Mesenchymal stem cell (in vitro differentiated cells and primary cell): ENCODE measurements around the gene RINT1.

Experiments used
- DNase-seq: peaks from one replicate; pipeline ENCODE4 v3.0.0-alpha.2; 2013
- H2AFZ ChIP-seq: one replicate; pipeline ENCODE4 v1.6.1; 2013; ENCODE audit warnings: low read depth, mild to moderate bottlenecking, control low read depth, inconsistent platforms, low read length, moderate library complexity
- H2AK5ac ChIP-seq: 2 replicates; pipeline ENCODE4 v1.6.1; 2013; ENCODE audit warnings: low read length, moderate library complexity, mild to moderate bottlenecking, inconsistent platforms; ENCODE audit not compliant: severe bottlenecking
- H2BK120ac ChIP-seq: one replicate; pipeline ENCODE4 v1.6.1; 2013; ENCODE audit warnings: low read depth, mild to moderate bottlenecking, inconsistent platforms, low read length, moderate library complexity
- H2BK12ac ChIP-seq, 2 experiments: one replicate each; pipeline ENCODE4 v1.6.1; 2013; ENCODE audit warnings: inconsistent platforms in 2 of 2, low read length in 2 of 2, mild to moderate bottlenecking in 2 of 2, moderate library complexity in 2 of 2, control low read depth in 1 of 2
- H2BK15ac ChIP-seq: one replicate; pipeline ENCODE4 v1.6.1; 2013; ENCODE audit warnings: mild to moderate bottlenecking, low read depth, inconsistent platforms; ENCODE audit not compliant: poor library complexity, severe bottlenecking
- H2BK5ac ChIP-seq: 2 replicates; pipeline ENCODE4 v1.6.1; 2013; ENCODE audit warnings: low read depth, mild to moderate bottlenecking, low read length, control low read depth, inconsistent platforms; ENCODE audit not compliant: poor library complexity, severe bottlenecking
- H3K14ac ChIP-seq, 2 experiments: one replicate each; pipeline ENCODE4 v1.6.1; 2013; ENCODE audit warnings: inconsistent platforms in 2 of 2, low read length in 2 of 2, control low read depth in 1 of 2, mild to moderate bottlenecking in 1 of 2, moderate library complexity in 1 of 2
- H3K18ac ChIP-seq, 2 experiments: one replicate each; pipeline ENCODE4 v1.6.1; 2013; ENCODE audit warnings: inconsistent platforms in 2 of 2, low read length in 2 of 2, control low read depth in 1 of 2, low read depth in 1 of 2, mild to moderate bottlenecking in 1 of 2
- H3K23ac ChIP-seq, 2 experiments: one replicate each; pipeline ENCODE4 v1.6.1; 2013; ENCODE audit warnings: inconsistent platforms in 2 of 2, low read length in 2 of 2, mild to moderate bottlenecking in 2 of 2, moderate library complexity in 2 of 2, control low read depth in 1 of 2
- H3K27ac ChIP-seq: 2 replicates; pipeline ENCODE4 v1.5.1; 2013; ENCODE audit warnings: mild to moderate bottlenecking, moderate library complexity, low read length, control low read depth, inconsistent platforms; ENCODE audit not compliant: poor library complexity, severe bottlenecking
- H3K27me3 ChIP-seq, 2 experiments: 2 replicates each; pipeline versions ENCODE4 v1.6.1 to v1.7.0; 2013; ENCODE audit warnings: low read length in 2 of 2, mild to moderate bottlenecking in 2 of 2, moderate library complexity in 2 of 2, control low read depth in 1 of 2, inconsistent platforms in 1 of 2; ENCODE audit not compliant: control insufficient read depth in 1 of 2, insufficient read depth in 1 of 2
- H3K36me3 ChIP-seq, 2 experiments: 2 replicates each; pipeline versions ENCODE4 v1.6.1 to v1.7.0; 2013; ENCODE audit warnings: low read length in 2 of 2, control low read depth in 1 of 2, inconsistent platforms in 1 of 2, low read depth in 1 of 2, mild to moderate bottlenecking in 1 of 2; ENCODE audit not compliant: insufficient read depth in 2 of 2, control insufficient read depth in 1 of 2
- H3K4ac ChIP-seq, 2 experiments: one replicate each; pipeline ENCODE4 v1.6.1; 2013; ENCODE audit warnings: inconsistent platforms in 2 of 2, low read length in 2 of 2, mild to moderate bottlenecking in 2 of 2, moderate library complexity in 2 of 2, control low read depth in 1 of 2, low read depth in 1 of 2
- H3K4me1 ChIP-seq: 2 replicates; pipeline ENCODE4 v1.6.1; 2013; ENCODE audit warnings: low read depth, low read length, control low read depth; ENCODE audit not compliant: control insufficient read depth, insufficient read depth
- H3K4me2 ChIP-seq: 2 replicates; pipeline ENCODE4 v1.6.1; 2013; ENCODE audit warnings: low read length, mild to moderate bottlenecking, inconsistent platforms; ENCODE audit not compliant: poor library complexity, severe bottlenecking
- H3K4me3 ChIP-seq, 2 experiments: 2 replicates each; pipeline versions ENCODE4 v1.5.1 to v1.7.0; 2013; ENCODE audit warnings: low read length in 2 of 2, mild to moderate bottlenecking in 2 of 2, control low read depth in 1 of 2, low read depth in 1 of 2; ENCODE audit not compliant: insufficient read depth in 1 of 2
- H3K79me1 ChIP-seq: replicated peaks from 2 replicates; pipeline ENCODE4 v1.6.1; 2013; ENCODE audit warnings: mild to moderate bottlenecking, control low read depth, low read length, inconsistent platforms; ENCODE audit not compliant: poor library complexity, severe bottlenecking
- H3K9ac ChIP-seq: 2 replicates; pipeline ENCODE4 v1.7.0; 2013; ENCODE audit warnings: mild to moderate bottlenecking, low read length, moderate library complexity
- H3K9me3 ChIP-seq: 2 replicates; pipeline ENCODE4 v1.7.0; 2013; ENCODE audit warnings: mild to moderate bottlenecking, low read length; ENCODE audit not compliant: control insufficient read depth
- H4K8ac ChIP-seq: one replicate; pipeline ENCODE4 v1.6.1; 2013; ENCODE audit warnings: inconsistent platforms, mild to moderate bottlenecking, low read length, moderate library complexity
- H4K91ac ChIP-seq: one replicate; pipeline ENCODE4 v1.6.1; 2013; ENCODE audit warnings: mild to moderate bottlenecking, low read length, inconsistent platforms
- WGBS: methylation state at CpG from one replicate; pipeline ENCODE4 v1.1.7; 2013; ENCODE audit warnings: mixed read lengths; 5-methylcytosine and 5-hydroxymethylcytosine counted together

The RINT1 gene

GRCh38 chr7:105612806-105613205, 80.8 kb downstream of the RINT1 start:
- Histone ChIP-seq H3K36me3 (peaks cover 45 to 60% of the 10 kb centered on the region in 2 experiments), H3K27me3 (no peaks in the 10 kb centered on the region), H3K4me1 (no peaks in the 10 kb centered on the region), H3K23ac (no peak overlapping the region), H2BK12ac (no peak overlapping the region), H3K79me1 (no peaks in the 10 kb centered on the region), H4K8ac (no peak overlapping the region), H3K4me2 (no peak overlapping the region), H4K91ac (no peak overlapping the region), H2BK15ac (no peak overlapping the region), H3K9ac (no peak overlapping the region), H2AFZ (no peak overlapping the region), H3K4me3 (no peak overlapping the region), H3K9me3 (no peaks in the 10 kb centered on the region), H2AK5ac (no peak overlapping the region), H3K18ac (no peak overlapping the region), H2BK5ac (no peak overlapping the region), H3K14ac (no peak overlapping the region), H2BK120ac (no peak overlapping the region), H3K4ac (no peak overlapping the region), H3K27ac (no peak overlapping the region)
- DNase-seq: no peak
- WGBS: 93% methylated on average over 8 of the region's 9 CpGs

- Histone ChIP-seq H3K27ac (no peak overlapping the region), H2AK5ac (no peak overlapping the region), H3K4ac (no peak overlapping the region), H3K4me3 (no peak overlapping the region), H3K9ac (no peak overlapping the region), H4K91ac (no peak overlapping the region), H3K27me3 (no peaks in the 10 kb centered on the region), H3K4me2 (no peak overlapping the region), H3K79me1 (no peaks in the 10 kb centered on the region), H3K18ac (no peak overlapping the region), H3K4me1 (no peaks in the 10 kb centered on the region), H2AFZ (no peak overlapping the region), H3K36me3 (peaks cover 47 to 61% of the 10 kb centered on the region in 2 experiments), H3K14ac (no peak overlapping the region), H4K8ac (no peak overlapping the region), H2BK12ac (no peak overlapping the region), H3K9me3 (no peaks in the 10 kb centered on the region), H3K23ac (no peak overlapping the region), H2BK5ac (no peak overlapping the region), H2BK120ac (no peak overlapping the region), H2BK15ac (no peak overlapping the region)
- 96% methylated on average over 32 of the region's 32 CpGs for WGBS
- DNase-seq: no peak
Observed at GRCh38 chr7:105613611-105614330, 81.8 kb downstream of the RINT1 start.

- Histone ChIP-seq H2BK120ac (no peak overlapping the region), H4K8ac (no peak overlapping the region), H2BK15ac (no peak overlapping the region), H3K4me1 (no peaks in the 10 kb centered on the region), H3K79me1 (no peaks in the 10 kb centered on the region), H3K18ac (no peak overlapping the region), H2AK5ac (no peak overlapping the region), H3K36me3 (peaks cover 47 to 61% of the 10 kb centered on the region in 2 experiments), H3K4me3 (no peak overlapping the region), H2BK5ac (no peak overlapping the region), H3K27ac (no peak overlapping the region), H3K4ac (no peak overlapping the region), H3K23ac (no peak overlapping the region), H2BK12ac (no peak overlapping the region), H3K4me2 (no peak overlapping the region), H2AFZ (no peak overlapping the region), H3K9ac (no peak overlapping the region), H4K91ac (no peak overlapping the region), H3K27me3 (no peaks in the 10 kb centered on the region), H3K9me3 (no peaks in the 10 kb centered on the region), H3K14ac (no peak overlapping the region)
- WGBS: 96% methylated on average over 20 of the region's 20 CpGs
- DNase-seq: no peak
Observed at GRCh38 chr7:105614341-105614840, 82.4 kb downstream of the RINT1 start.
